Activated T-cell treated with anti-CD3 and anti-CD28 coated beads for 48 hours (primary cell): ENCODE data around the gene CENPX.

Experiments
- DNase-seq: peaks from one replicate; pipeline ENCODE4 v3.0.0-alpha.2; 2020; ENCODE audit warnings: low read depth

Gene CENPX

DNA sequence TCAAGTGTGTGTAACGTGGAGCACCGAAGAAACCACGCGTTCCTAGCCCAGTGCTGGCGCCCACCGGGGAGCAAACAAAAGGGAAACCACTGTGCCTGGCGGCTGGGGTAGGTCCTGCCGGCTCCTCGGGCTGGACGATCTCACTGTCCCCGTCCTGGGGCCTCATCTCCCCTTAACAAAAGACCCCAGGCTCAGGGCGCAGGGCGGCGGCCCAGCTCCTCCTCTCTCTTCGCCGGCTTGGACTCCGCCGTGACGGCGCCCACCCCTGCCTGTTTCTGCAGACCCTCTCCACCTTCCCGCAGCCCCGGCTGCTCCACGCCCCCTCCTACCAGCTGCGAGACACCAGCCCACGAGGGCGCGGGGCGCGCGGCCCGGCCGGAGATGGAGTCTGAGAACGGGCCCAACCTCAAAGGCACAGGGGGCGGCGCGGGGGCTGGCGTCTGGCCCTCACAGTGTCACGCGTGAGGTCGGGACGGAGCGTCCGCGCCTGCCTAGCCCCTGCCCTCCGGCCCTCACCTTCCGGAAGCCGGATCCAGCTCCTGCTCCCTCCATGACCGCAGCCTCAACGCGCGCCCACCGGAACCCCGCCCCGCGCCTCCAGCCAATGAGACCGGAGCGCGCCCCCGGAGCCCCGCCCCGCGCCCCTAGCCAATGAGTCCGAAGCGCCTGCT, at the start of gene CENPX:
Gene CENPX (minus strand): TSS at position 569 of the 671 bp plus-strand sequence. CDS start 17 bp downstream, at position 552.
- no peak for DNase-seq

DNA sequence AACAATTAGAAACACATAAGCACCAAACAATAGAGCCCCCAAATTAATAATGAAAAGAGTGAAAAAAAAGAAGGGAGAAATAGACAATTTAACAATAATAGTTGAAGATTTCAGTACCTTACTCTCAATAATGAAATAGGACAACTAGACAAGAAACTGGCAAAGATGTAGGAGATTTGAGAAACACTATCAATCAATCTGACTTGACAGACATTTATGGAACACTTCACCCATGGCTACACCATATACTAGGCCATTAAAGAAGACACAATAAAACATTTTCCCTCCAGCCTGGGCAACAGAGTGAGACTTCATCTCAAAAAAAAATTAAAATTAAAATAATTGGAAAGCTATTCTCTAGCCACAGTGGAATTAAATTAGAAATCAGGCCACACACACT, 47.9 kb upstream of the CENPX start:
- no peak for DNase-seq

DNA sequence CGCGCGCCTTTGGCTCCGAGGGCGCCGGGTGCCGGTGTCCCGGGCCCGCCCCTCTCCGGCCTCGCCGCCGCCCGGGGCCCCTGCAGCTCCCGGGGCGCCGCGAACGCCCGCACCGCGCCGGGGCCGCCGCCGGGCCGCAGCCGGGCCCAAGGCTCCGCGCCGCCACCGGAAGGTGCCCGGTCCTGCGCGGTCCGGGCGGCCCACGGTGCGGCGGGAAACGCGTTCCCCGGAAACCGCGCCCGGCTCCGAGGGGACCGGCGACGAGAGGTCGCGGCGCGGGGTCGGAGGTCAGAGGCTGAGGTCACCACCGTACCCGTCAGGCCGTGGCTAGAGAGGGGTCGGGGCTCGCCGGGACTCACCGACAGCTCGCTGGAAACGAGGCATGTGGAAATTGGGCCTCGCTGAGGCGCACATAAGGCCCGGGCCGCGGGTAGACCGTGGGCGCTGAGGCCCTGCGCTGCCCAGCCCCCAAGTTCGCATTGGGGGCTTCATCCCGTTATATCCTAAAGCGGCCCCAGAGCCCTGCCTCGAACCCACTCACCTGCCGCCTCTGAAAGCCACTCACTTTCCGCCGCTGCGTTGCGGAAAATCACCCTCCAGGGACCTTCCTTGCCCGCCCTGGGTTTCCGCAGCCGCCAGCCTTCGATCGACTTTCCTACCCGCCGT, 43.1 kb upstream of the CENPX start, which contains the start of gene DUS1L:
Gene DUS1L (minus strand): TSS at position 167 of the 666 bp plus-strand sequence. CDS start 745 bp downstream, outside the sequence.
- peak; percentile 74 for DNase-seq

DNA sequence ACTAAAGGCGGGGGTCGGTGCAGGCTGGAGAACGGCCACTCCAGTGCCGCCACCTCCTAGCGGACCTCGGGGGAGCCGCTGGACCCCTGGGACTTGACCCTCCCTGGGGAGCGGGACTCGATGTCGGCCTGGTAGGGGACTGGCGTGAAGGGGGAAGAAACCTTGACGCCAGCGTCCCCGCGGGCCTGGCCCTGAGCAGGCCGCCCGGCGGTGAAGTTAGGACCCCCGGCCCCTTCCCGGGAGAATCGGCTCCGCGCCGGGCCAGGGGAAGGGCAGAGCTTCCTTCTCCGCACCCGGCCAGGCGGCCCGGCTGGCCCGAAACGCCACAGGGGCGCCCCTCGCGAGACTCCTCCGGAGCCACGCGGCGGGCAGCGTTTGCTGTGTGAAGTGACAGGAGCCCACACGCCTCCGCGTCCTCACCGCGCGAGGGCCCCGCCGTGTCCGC, 42.5 kb upstream of the CENPX start:
- DNase-seq = peak; percentile 31

DNA sequence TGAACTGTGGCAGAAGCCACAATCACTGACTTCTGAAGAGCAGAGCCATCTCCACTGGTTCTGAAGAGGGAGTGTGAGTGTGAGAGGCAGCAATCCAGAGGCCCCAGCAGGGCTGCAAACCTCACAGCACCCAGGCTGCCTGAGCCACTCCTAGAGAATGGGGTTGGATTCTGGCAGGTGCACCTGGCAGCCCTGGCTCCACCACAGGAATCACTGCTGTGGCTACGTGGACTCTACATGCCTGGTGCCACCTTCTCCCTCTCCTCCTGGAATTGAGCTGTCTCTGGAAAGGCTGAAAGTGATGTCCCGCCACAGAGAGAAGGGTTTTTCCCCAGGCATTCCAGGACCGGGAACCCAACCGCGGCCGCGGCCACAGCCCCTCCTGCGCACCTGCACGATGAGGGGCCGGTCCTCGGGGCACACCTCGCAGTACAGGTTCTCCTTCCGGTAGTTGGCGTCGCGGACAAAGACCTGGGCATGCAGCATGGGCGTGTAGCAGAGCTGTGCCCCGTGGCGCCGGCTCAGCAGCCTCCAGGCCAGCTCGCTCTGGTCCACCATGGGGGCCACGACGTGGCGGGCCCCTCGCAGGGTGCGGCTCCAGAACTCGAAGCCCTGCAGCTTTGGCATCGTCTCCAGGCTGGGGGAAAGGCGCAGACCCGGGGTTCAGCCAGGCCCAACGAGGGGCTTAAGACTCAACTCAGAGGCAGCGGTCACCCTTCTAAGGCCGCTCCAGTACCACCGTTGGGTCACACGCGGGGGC, 41.9 kb upstream of the CENPX start:
- no peak for DNase-seq

DNA sequence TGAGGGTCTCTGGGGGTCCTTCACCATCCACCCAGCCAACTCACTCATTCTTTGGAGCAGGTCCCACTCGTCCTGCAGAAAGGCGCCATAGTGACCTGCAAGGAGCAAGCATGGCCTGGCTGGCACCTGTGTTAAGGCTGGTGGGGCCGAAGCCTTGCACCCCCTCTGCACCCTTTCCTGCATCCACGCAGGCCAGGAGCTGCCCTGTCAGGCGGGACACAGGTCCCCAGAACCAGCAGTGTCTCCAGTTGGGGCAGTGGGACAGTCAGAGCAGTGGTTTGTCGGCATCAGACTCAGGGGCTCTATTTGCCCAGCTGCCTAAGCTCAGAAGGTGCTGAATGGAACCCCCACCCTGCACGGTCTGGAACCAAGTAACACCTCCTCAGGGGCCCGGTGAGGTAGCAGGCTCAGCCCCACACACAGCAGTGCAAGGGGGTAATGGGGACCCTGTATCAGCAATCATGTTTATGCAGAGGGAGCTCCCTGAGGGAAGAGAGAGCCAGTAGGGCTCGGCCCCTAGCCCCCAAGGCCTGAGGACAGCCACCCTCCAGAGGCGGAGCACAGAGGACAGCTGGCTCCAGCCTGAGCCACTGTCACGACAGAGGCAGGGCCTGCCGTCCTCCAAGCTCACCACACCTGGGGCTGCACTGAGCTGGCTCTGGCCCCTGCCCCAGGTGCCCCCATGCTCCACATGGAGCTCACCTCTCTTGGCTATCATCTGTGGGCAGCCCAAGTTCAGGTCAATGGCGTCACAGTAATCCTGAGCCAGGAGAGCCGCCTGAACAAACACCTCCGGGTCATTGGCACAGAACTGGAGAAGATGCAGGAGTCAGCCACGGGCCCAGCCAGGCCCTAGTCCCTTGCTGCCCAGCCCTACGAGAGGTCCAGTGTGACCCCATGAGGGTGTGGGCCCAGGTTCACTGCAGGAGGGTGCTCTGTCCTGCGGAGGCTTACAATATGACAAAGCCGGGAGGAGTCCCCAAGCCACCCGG, 41.0 kb upstream of the CENPX start:
- no peak for DNase-seq

DNA sequence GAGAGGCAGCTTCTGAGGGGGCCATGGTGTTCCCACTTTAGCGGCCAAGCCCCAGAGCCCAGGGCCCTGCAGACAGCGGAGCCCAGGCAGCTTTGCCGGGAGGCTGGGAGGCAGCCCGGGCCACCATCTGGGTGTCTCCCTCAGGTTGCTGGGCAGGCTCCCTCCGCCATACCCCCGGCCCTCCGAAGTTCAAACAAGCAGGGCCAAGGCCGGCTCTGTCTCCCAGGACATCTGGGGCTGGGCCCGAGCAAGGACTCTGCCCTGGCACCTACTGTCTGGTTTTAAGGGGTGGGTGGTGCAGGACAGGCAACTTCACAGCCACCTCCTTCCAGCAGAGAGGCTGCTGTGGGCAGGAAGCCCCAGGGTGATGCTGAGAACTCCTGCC, 40.3 kb upstream of the CENPX start:
- no peak for DNase-seq

DNA sequence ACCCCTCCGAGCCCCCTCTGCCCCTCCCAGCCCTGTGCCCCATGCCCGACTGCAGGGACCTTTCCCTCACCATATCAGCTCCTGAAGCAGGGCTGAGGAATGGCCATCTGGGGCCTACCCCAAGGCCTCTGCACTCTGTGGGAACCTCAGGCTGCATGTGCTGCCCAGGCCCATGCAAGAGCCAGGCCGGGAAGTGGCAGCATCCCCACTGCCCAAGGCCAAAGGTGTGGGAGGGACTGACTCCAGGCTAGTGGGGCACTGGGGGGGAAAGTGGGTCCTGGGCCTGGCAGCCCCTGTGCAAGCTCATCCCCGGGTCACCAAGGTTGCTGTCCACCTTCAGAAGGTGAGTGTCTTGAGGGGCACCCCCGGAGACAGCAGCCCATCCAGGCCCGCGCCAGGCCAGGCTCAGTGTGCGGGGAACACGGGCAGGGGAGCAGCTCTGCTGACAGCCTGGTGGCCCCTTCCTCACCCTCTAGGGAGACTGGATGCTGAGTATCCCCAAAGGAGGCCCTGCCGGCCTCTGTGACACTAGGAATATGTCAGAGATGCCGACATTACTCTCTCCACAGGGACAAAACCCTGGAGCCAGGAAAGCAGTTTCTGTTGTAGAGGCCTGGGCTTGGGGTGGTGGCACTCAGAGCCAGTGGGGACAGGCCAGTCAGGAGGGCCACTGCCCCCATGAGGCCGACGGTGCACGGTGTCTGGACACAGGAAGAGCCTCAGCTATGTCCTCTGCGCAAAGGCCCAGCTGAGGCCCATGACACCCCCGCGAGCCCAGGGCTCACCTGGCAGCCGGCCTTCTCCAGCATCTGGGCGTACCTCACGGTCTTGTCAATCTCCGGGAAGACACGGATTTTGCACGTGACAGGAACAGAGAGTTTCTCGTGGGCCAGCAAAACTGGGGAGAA, 39.7 kb upstream of the CENPX start:
- DNase-seq = no peak

DNA sequence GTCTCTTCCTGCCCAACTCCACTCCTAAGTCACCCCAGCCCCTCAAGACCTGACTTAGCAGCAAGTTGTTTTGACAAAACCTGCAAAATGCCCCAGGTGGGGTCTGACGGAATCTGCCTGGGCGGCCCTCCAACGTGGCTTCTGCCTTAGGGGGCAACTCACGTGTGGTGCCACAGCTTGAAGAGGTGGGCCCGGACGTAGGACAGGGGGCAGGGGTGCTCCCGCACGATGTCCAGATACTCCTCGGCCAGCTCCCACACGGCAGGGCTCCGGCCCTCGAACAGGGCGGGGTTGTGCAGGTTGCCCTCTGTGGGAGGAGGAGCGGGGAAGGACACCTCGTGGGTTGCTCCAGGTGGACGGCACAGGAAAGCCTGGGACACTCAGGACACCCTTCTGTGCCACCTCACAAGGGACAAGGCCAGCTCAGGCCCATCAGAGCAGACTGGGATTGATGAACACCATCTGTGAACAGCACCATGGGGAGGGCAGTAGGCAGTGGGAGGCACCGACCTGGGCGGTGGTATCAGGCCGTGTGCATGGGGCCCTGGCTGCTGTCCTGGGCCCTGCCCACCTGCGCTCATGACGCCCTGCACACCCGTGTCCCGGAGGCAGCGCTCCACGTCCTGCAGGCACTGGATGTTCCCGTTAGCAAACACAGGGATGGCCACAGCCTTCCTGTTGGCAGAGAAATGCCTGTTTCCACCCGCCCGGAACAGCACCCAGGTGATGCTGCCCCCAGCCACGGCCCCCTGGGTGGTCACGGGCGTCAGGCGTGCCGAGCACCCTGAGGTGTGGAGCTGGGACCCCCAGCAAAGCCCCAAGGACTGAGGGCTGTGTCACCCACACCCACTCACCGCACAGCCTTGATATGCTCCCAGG, 38.6 kb upstream of the CENPX start:
- DNase-seq = no peak

DNA sequence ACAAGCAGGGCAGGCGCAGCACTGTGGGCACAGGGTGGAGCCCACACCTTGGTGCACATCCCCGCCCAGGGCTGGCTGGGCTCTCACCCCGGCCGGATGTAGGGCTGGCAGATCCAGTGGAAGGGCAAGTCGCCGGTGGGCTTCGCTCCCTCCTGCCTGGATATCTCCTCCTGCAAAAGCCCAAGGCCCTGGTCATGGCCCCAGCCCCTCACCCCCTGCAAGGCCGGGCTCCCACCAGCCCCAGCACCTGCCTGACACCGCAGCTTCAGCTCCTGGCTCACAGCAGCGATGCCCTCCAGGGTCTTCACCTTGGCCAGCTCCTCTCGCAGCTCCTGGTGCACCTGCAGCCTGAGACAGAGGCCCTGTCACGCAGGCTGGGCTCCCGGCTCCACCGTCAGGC, 37.9 kb upstream of the CENPX start:
- no peak for DNase-seq

DNA sequence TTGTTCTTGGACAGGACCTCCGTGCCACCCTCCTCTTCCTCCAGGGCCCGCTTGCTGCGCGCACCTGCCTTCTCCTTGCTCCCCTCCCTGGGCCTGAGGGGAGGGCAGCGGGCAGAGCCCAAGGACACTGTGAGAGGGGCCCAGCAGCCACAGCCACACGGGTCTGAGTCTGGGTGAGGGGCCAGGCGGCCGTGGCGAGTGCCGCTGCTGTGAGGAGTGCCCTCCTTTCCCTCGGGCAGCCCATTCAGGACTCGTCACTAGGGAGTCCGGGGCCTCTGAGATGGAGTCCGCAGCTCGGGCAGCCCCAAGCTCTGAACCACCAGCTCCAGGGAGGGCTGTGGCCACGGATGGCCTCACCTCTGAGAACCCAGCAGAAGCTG, 37.3 kb upstream of the CENPX start:
- no peak for DNase-seq

DNA sequence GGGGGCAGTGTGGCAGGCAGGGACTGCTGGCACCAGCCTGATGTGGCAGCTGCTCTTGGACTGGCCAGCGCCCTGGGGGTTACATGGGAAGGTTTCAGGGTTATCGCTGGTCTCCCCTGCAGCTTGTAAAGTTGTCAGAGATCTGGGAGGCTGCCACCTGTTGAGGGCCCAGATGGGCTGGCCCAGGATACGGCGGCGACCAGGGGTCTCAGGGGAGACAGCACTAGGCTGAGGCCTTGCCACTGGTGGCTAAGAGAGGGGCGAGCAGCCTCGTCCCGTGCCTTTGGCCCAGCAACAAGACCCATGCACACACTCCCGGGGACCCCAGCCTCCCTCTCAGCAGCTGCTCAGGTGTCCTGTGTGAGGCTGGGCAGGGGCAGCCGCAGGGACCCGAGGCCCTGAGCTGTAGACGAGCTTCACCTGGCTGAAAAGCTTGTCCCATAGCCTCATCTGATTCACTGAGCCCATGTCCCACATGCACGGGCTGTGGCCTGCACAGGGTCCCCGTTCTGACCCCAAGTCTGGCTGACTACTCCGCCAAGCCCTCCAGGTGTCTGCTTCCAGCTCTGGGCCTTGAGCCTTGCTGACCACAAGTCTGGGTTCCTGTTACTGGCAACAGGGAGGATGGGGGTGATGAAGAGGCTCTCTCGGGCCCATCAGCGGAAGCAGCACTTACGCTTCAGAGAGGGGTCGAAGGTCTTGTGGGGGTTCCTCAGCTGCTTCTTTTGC, 36.8 kb upstream of the CENPX start:
- no peak for DNase-seq

DNA sequence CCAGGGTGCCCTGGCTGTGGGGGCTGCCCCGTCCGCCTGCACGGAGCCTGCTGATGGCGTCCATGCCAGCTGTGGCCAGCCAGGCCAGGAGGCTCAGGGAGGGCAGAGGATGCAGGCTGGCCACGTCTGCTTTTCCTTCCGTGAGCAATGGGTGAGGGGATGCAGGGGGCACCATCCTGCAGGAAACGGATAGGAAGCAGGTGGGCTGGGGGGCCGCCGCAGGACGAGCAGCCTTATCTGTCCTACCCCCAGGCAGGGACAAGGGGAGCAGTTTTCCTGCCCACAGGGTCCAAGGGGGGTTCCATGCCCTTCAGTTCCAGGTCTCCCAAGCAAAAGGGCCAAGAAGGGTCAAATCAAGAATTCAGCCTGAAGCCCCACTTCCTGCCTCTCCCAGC, 36.2 kb upstream of the CENPX start:
- no peak for DNase-seq

DNA sequence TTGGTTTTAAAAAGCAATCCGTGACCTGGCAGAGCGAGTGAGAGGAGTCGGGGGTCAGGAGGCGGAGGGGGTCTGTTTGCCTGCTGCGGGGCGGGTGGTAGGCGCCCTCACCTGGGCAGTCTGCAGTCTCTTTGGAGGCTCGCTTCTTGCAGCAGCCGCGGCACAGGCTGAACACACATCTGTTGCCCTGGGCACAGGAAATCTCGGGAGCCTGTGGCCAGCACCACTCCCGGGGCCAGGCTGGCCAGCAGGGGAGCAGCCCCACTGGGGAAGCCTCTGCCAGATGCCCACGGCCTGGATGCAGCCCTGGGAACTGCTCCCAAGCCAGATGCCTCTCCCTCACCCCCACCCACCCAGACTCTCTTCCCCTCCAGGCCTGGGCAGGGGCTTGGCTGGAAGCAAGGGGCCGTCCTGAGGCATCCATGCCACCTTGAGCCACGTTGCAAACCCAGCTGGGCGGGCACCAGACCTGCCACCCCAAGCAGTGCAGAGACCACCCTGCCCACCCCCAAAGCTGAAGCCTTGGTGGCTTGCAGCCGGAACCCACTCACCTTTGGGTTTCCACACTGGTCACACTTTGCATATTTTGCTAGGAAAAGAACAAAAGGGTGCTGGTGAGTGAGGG, 35.7 kb upstream of the CENPX start:
- no peak for DNase-seq

DNA sequence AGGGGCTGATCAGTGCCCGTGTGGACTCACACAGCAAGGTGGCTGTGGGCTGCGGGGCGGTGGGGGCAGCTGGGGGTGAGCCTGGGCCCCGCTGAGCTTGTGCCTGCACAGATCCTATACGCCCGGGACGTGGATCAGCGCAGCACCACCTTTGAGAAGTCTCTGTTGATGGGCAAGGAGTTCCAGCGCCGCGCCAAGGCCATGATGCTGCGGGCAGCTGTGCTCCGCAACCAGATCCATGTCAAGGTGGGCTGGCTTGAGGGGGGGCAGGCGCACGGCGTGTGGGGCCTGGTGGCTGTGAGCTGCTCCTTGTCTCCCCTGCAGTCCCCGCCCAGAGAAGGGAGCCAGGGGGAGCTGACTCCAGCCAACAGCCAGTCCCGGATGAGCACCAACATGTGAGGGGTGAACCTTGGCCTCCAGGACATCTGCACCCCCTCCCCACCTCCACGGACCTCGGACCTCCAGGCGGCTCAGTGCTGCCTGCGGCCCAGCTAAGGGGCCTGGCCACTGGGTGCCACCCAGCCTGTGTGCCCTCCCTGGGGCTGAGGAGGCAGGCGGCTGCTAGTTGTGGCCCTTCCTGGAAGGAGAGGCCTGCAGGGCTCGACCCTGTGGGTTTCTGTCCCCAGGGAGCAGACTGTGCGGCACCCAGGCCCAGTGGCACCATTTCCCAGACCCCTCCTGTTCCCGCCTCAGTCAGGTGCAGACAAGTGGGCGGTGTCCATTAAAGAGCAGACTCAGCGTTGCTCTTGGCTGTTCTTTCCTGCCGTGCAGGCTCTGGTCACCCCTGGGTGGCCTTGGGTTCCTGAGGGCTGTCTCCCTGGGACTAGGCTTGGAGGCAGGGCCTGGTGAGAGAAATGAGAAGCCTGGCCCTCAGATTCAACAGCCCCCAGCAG, 34.3 kb upstream of the CENPX start:
- no peak for DNase-seq

DNA sequence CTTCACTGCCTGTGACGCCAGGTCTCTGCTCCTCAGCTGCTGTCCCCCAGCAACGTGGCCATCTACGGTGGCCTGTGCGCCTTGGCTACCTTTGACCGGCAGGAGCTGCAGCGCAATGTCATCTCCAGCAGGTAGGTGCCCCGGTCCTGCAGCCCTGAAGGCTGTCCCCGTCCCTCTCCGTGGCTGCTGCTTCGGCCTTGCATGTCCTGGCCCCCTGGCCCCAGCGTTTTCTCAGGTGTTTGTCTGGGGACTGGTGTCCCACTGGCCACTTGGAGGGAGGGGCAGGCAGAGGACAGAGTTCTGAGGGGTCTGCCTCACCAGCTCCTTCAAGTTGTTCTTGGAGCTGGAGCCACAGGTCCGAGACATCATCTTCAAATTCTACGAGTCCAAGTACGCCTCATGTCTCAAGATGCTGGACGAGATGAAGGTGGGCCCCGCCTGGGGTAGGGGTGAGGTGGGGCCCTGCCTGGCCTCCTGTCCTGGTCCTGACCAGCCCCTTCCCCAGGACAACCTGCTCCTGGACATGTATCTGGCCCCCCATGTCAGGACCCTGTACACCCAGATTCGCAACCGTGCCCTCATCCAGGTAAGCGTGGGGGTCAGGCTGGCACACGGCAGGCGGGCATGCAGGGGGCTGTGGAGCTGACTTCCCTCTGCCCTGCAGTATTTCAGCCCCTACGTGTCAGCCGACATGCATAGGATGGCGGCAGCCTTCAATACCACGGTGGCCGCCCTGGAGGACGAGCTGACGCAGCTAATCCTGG, 33.5 kb upstream of the CENPX start:
- no peak for DNase-seq
